Liver (tissue), 9 donors: ENCODE data around the gene TIGD7. TPM values are rescaled to one million over a fixed set of nuclear protein-coding genes. Genes with fewer than 3 reads are reported as not detected.

Source experiments
- DNase-seq: peaks from one replicate; pipeline ENCODE4 v3.0.0-alpha.2; 2017; ENCODE audit warnings: low spot score
- H3K27ac ChIP-seq, 2 donors: one replicate each; pipeline ENCODE4 v1.7.0; 2013; ENCODE audit warnings: inconsistent platforms in 2 of 2, low read length in 2 of 2, control low read depth in 1 of 2, low read depth in 1 of 2, mild to moderate bottlenecking in 1 of 2
- H3K27me3 ChIP-seq, 4 donors: one replicate each; pipeline versions ENCODE4 v1.6.1 to v1.7.0; 2013; ENCODE audit warnings: low read length in 3 of 4, inconsistent platforms in 1 of 4, mild to moderate bottlenecking in 1 of 4, moderate library complexity in 1 of 4; ENCODE audit not compliant: control insufficient read depth in 4 of 4, insufficient read depth in 4 of 4
- H3K36me3 ChIP-seq, 4 donors: one replicate each; pipeline versions ENCODE4 v1.6.1 to v1.7.0; 2013; ENCODE audit warnings: low read length in 3 of 4, mild to moderate bottlenecking in 3 of 4, low read depth in 1 of 4, moderate library complexity in 1 of 4; ENCODE audit not compliant: control insufficient read depth in 4 of 4, insufficient read depth in 3 of 4
- H3K4me1 ChIP-seq, 4 donors: one replicate each; pipeline versions ENCODE4 v1.6.1 to v1.7.0; 2013; ENCODE audit warnings: low read length in 3 of 4, mild to moderate bottlenecking in 3 of 4, moderate library complexity in 1 of 4; ENCODE audit not compliant: control insufficient read depth in 4 of 4, insufficient read depth in 4 of 4
- H3K4me3 ChIP-seq, 3 donors: one replicate each; pipeline versions ENCODE4 v1.6.1 to v1.7.0; 2013; ENCODE audit warnings: low read length in 3 of 3, control low read depth in 1 of 3, low read depth in 1 of 3, mild to moderate bottlenecking in 1 of 3
- H3K9ac ChIP-seq, 2 donors: one replicate each; pipeline ENCODE4 v1.7.0; 2013; ENCODE audit warnings: low read length in 2 of 2, mild to moderate bottlenecking in 2 of 2, moderate library complexity in 2 of 2, control low read depth in 1 of 2, low read depth in 1 of 2
- H3K9me3 ChIP-seq, 4 donors: one replicate each; pipeline versions ENCODE4 v1.6.1 to v1.7.0; 2013; ENCODE audit warnings: low read length in 3 of 4; ENCODE audit not compliant: control insufficient read depth in 4 of 4
- FOXA2 ChIP-seq: IDR thresholded peaks from 2 replicates; pipeline ENCODE4 v1.6.1; 2016; ENCODE audit warnings: antibody characterized with exemption
- RAD21 ChIP-seq, 2 donors: IDR thresholded peaks; 2 replicates each; pipeline ENCODE4 v1.6.1; 2016; ENCODE audit warnings: antibody characterized with exemption in 2 of 2, mild to moderate bottlenecking in 2 of 2
- WGBS: extraction: QIAGEN DNeasy Blood & Tissue Kit; methylation state at CpG from one replicate; pipeline ENCODE4 v1.1.7; 2013; 5-methylcytosine and 5-hydroxymethylcytosine counted together
- polyA plus RNA-seq, 2 donors: library from polyadenylated mRNA; stranded (reverse) in 1 of 2; unstranded in 1 of 2; fragments of 200-250 nt in 1 of 2; fragments of >200 nt in 1 of 2; fragmentation: Nextera tagmentation in 1 of 2; extraction: Ambion mirVana in 1 of 2; gene quantifications; one replicate each; pipeline versions ENCODE4 v1.2.1 to v1.2.3, GENCODE V29; 2013 to 2015
- total RNA-seq, 2 donors: library from RNA; depleted of rRNA; stranded (reverse); fragments of >200 nt; gene quantifications; one replicate each; pipeline ENCODE4 v1.2.3, GENCODE V29; 2014
- TF ChIP-seq, protein P1 (sequence below): IDR thresholded peaks from 2 replicates; pipeline ENCODE4 v1.6.1; 2016; ENCODE audit warnings: antibody characterized with exemption
- TF ChIP-seq, protein P2 (sequence below): IDR thresholded peaks from 2 replicates; pipeline ENCODE4 v1.6.1; 2016; ENCODE audit warnings: antibody characterized with exemption, mild to moderate bottlenecking
- TF ChIP-seq, protein P3 (sequence below): fragments of 150-350 bp; IDR thresholded peaks from 2 replicates; pipeline ENCODE4 v1.5.1; 2017; ENCODE audit warnings: improper control_type of control experiment, low read depth, low read length; ENCODE audit not compliant: missing input control
- donor health status: healthy.
- donor health status: healthy.
- donor health status: healthy.
- donor health status: healthy.
- donor health status: healthy.

The TIGD7 gene
- total and polyA plus RNA-seq, 4 donors, result 0.58 to 2.6 (median 1.3) TPM

DNA sequence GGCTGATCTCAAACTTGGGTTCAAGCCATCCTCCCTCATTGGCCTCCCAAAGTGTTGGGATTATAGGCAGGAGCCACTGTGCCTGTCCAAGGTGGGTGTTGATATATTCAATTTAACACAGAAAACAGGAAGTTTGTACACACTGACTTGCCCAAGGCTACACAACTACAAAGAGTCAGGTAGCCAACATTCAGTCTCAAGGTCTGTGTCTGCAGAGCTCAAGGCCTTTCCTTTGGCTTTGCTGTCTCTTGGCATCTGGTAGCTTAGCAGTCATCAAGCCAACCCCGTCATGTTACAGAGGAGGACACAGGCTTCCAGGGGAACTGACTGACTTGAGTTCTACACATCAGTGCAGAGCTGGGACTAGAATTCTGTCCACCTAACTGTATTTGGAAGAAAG is 36.9 kb downstream of the TIGD7 start:
- WGBS, result 74% methylated on average over 1 of the region's 1 CpG
- TF ChIP-seq, protein P1, sequence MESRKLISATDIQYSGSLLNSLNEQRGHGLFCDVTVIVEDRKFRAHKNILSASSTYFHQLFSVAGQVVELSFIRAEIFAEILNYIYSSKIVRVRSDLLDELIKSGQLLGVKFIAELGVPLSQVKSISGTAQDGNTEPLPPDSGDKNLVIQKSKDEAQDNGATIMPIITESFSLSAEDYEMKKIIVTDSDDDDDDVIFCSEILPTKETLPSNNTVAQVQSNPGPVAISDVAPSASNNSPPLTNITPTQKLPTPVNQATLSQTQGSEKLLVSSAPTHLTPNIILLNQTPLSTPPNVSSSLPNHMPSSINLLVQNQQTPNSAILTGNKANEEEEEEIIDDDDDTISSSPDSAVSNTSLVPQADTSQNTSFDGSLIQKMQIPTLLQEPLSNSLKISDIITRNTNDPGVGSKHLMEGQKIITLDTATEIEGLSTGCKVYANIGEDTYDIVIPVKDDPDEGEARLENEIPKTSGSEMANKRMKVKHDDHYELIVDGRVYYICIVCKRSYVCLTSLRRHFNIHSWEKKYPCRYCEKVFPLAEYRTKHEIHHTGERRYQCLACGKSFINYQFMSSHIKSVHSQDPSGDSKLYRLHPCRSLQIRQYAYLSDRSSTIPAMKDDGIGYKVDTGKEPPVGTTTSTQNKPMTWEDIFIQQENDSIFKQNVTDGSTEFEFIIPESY, result no peak
- TF ChIP-seq, protein P2, sequence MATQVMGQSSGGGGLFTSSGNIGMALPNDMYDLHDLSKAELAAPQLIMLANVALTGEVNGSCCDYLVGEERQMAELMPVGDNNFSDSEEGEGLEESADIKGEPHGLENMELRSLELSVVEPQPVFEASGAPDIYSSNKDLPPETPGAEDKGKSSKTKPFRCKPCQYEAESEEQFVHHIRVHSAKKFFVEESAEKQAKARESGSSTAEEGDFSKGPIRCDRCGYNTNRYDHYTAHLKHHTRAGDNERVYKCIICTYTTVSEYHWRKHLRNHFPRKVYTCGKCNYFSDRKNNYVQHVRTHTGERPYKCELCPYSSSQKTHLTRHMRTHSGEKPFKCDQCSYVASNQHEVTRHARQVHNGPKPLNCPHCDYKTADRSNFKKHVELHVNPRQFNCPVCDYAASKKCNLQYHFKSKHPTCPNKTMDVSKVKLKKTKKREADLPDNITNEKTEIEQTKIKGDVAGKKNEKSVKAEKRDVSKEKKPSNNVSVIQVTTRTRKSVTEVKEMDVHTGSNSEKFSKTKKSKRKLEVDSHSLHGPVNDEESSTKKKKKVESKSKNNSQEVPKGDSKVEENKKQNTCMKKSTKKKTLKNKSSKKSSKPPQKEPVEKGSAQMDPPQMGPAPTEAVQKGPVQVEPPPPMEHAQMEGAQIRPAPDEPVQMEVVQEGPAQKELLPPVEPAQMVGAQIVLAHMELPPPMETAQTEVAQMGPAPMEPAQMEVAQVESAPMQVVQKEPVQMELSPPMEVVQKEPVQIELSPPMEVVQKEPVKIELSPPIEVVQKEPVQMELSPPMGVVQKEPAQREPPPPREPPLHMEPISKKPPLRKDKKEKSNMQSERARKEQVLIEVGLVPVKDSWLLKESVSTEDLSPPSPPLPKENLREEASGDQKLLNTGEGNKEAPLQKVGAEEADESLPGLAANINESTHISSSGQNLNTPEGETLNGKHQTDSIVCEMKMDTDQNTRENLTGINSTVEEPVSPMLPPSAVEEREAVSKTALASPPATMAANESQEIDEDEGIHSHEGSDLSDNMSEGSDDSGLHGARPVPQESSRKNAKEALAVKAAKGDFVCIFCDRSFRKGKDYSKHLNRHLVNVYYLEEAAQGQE, result no peak

DNA sequence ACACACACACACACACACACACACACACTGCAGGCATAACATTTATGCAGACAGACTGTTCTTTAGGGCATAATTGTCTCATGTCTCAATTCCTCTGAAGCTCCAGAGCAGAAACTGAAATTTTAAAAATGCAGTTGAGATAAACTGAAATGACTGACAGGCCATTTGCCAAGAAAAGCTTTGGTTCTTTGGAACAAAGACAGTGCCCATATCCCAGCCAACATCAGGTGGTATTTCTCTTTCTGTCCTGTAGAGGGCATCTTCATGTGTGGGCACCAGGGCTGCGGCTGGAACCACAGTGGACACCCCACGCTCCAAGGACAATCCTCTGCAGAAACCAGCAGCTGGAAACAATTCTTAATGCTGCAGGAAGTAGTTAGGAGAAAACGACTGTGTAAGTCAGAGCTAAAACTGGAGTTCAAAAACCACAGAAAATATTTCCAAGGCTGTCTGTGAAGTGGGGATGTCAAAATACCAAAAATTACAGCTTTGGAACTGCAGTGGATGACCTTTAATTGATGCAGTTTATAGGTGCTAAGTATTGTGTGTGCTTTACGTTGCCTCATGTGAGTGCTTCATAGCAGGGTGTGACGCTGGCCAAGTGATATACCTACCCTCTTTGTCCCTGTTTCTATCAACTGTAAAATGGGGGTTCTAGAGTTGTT is 38.2 kb downstream of the TIGD7 start:
- no peak overlapping the region for H3K9ac ChIP-seq
- no peak overlapping the region for H3K4me3 ChIP-seq
- no peaks in the 10 kb centered on the region for H3K27me3 ChIP-seq
- no peak for DNase-seq
- no peak overlapping the region for H3K27ac ChIP-seq
- peaks cover 0 to 2% (median 1%) of the 10 kb centered on the region in 4 donors for H3K9me3 ChIP-seq
- peaks cover 0 to 4% (median 0%) of the 10 kb centered on the region in 4 donors for H3K36me3 ChIP-seq
- TF ChIP-seq RAD21 (IDR thresholded peaks at IDR 0.05) (peak; percentile 52 to 67), FOXA2 (no peak)
- TF ChIP-seq, protein P3, sequence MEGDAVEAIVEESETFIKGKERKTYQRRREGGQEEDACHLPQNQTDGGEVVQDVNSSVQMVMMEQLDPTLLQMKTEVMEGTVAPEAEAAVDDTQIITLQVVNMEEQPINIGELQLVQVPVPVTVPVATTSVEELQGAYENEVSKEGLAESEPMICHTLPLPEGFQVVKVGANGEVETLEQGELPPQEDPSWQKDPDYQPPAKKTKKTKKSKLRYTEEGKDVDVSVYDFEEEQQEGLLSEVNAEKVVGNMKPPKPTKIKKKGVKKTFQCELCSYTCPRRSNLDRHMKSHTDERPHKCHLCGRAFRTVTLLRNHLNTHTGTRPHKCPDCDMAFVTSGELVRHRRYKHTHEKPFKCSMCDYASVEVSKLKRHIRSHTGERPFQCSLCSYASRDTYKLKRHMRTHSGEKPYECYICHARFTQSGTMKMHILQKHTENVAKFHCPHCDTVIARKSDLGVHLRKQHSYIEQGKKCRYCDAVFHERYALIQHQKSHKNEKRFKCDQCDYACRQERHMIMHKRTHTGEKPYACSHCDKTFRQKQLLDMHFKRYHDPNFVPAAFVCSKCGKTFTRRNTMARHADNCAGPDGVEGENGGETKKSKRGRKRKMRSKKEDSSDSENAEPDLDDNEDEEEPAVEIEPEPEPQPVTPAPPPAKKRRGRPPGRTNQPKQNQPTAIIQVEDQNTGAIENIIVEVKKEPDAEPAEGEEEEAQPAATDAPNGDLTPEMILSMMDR, result peak; percentile 40
- WGBS, result 68% methylated on average over 5 of the region's 5 CpGs
- H3K4me1 ChIP-seq, result peaks cover 0 to 6% (median 4%) of the 10 kb centered on the region in 4 donors

More for the DNA sequence above, 36.9 kb downstream of the TIGD7 start:
- Histone ChIP-seq H3K9ac (no peak overlapping the region), H3K4me1 (peaks cover 0 to 6% (median 4%) of the 10 kb centered on the region in 4 donors), H3K4me3 (no peak overlapping the region), H3K36me3 (peaks cover 0 to 4% (median 0%) of the 10 kb centered on the region in 4 donors), H3K27me3 (no peaks in the 10 kb centered on the region), H3K9me3 (peaks cover 0 to 2% (median 1%) of the 10 kb centered on the region in 4 donors), H3K27ac (no peak overlapping the region)
- DNase-seq, result no peak
